HepG2 (cell line): ENCODE measurements around the gene SLC43A1. TPM values are rescaled to one million over a fixed set of nuclear protein-coding genes. Genes with fewer than 3 reads are reported as not detected.

Source experiments
- ASH2L ChIP-seq: fragments of 300-600, 200-600 bp; sonication (generic); IDR thresholded peaks from 2 replicates; pipeline ENCODE4 v1.7.0; 2017; ENCODE audit warnings: low read depth, mild to moderate bottlenecking, moderate library complexity, mixed read lengths, low read length; ENCODE audit not compliant: insufficient read length
- ATM ChIP-seq: fragments of 450-650 bp; IDR thresholded peaks from 2 replicates; pipeline ENCODE4 v1.7.1; 2017; ENCODE audit warnings: mild to moderate bottlenecking, borderline replicate concordance
- HNF4A ChIP-seq: sonication (generic); formaldehyde crosslinking; IDR thresholded peaks from 2 replicates; pipeline ENCODE4 v1.4.0; 2020; ENCODE audit warnings: missing genetic modification reagents
- MBD4 ChIP-seq: IDR thresholded peaks from 2 replicates; pipeline ENCODE4 v1.6.1; 2012; ENCODE audit warnings: low read length, inconsistent platforms, borderline replicate concordance
- NR2C2 ChIP-seq: sonication (generic); formaldehyde crosslinking; IDR thresholded peaks from 2 replicates; pipeline ENCODE4 v1.4.0; 2020; ENCODE audit warnings: missing genetic modification reagents, mild to moderate bottlenecking, moderate library complexity, borderline replicate concordance
- PAXIP1 ChIP-seq: sonication (generic); formaldehyde crosslinking; conservative IDR thresholded peaks from 2 replicates; pipeline ENCODE4 v1.4.0; 2020; ENCODE audit warnings: mild to moderate bottlenecking, missing genetic modification reagents, moderate library complexity
- REPIN1 ChIP-seq: sonication (generic); formaldehyde crosslinking; IDR thresholded peaks from 2 replicates; pipeline ENCODE4 v1.8.0; 2022; ENCODE audit warnings: missing genetic modification reagents, low read depth, mild to moderate bottlenecking, borderline replicate concordance
- SIN3A ChIP-seq: IDR thresholded peaks from 2 replicates; pipeline ENCODE4 v1.6.1; 2011; ENCODE audit warnings: low read depth, mild to moderate bottlenecking, control low read depth, low read length, borderline replicate concordance
- SMARCE1 ChIP-seq: fragments of 450-650 bp; IDR thresholded peaks from 2 replicates; pipeline ENCODE4 v1.6.1; 2017; ENCODE audit warnings: borderline replicate concordance
- SOX13 ChIP-seq, 3 experiments: fragments of 450-650 bp in 1 of 3; sonication (generic) in 1 of 3; formaldehyde crosslinking in 1 of 3; IDR thresholded peaks in 2 of 3; conservative IDR thresholded peaks in 1 of 3; 2 replicates each; pipeline versions ENCODE4 v1.5.0 to v1.6.1; 2016 to 2020; ENCODE audit warnings: antibody characterized with exemption in 1 of 3, mild to moderate bottlenecking in 1 of 3, missing compliant biosample characterization in 1 of 3, missing genetic modification reagents in 1 of 3, moderate library complexity in 1 of 3
- ZNF136 ChIP-seq: sonication (generic); formaldehyde crosslinking; IDR thresholded peaks from 2 replicates; pipeline ENCODE4 v1.8.1; 2022; ENCODE audit warnings: low read depth, mild to moderate bottlenecking, moderate library complexity, missing genetic modification reagents
- ZNF501 ChIP-seq: sonication (generic); formaldehyde crosslinking; IDR thresholded peaks from 2 replicates; pipeline ENCODE4 v1.5.1; 2020; ENCODE audit warnings: mild to moderate bottlenecking, moderate library complexity, missing genetic modification reagents
- ZNF567 ChIP-seq: sonication (generic); formaldehyde crosslinking; IDR thresholded peaks from 2 replicates; pipeline ENCODE4 v1.8.1; 2023; ENCODE audit warnings: mild to moderate bottlenecking, missing genetic modification reagents, borderline replicate concordance
- ZNF800 ChIP-seq: sonication (generic); formaldehyde crosslinking; IDR thresholded peaks from 2 replicates; pipeline ENCODE4 v1.4.0; 2020; ENCODE audit warnings: missing genetic modification reagents
- polyA plus RNA-seq, 8 experiments: library from polyadenylated mRNA; depleted of rRNA in 3 of 8; stranded (reverse) in 7 of 8; unstranded in 1 of 8; fragments of >200 nt; fragmentation: Illumina TruSeq in 4 of 8; extraction: Trizol in 4 of 8; gene quantifications; 2 replicates each; pipeline versions ENCODE4 v1.2.1 to v1.2.3, GENCODE V29; 2011 to 2016; ENCODE audit warnings: low read depth in 4 of 8, missing spikeins in 1 of 8, mixed read lengths in 1 of 8; ENCODE audit not compliant: insufficient read depth in 1 of 8
- total RNA-seq, 5 experiments: library from RNA; depleted of rRNA; stranded (reverse); fragments of >200 nt; fragmentation: Illumina TruSeq; extraction: Trizol; gene quantifications; 2 replicates each; pipeline ENCODE4 v1.2.3, GENCODE V29; 2016; ENCODE audit warnings: low read depth in 1 of 5
- TF ChIP-seq, protein P1 (sequence below): sonication (generic); formaldehyde crosslinking; IDR thresholded peaks from 2 replicates; pipeline ENCODE4 v1.5.1; 2020; ENCODE audit warnings: mild to moderate bottlenecking, missing genetic modification reagents, borderline replicate concordance
- TF ChIP-seq, protein P2 (sequence below): IDR thresholded peaks from 2 replicates; pipeline ENCODE4 v1.6.1; 2016; ENCODE audit warnings: missing genetic modification reagents, missing compliant biosample characterization

SLC43A1 gene
- total and polyA plus RNA-seq, 2 of the 13 experiments (the other 11 are each of a cell fraction or from before 2014, with no cell fraction given) = 72.3 to 87.6 TPM

- TF ChIP-seq PAXIP1 (CRISPR knock-in tag) (peak; percentile 85), SMARCE1 (no peak), HNF4A (CRISPR knock-in tag) (peak; percentile 40; the same call in 1 of the 2 replicates), SOX13 (IDR thresholded peaks at IDR 0.05) (no peak; the same call in 1 of the 2 replicates), SOX13 (CRISPR knock-in tag; conservative IDR thresholded peaks at IDR 0.05 in 1 of 2, IDR thresholded peaks at IDR 0.05 in 1 of 2) (peak in 1 of 2 experiments; percentile 75; a peak in 2 of 4 replicates), ASH2L (peak; percentile 20), ZNF800 (CRISPR knock-in tag) (no peak), SIN3A (no peak), ZNF567 (CRISPR knock-in tag) (no peak), REPIN1 (CRISPR knock-in tag) (peak; percentile 55; the same call in 1 of the 2 replicates), NR2C2 (CRISPR knock-in tag) (no peak), MBD4 (0 out of 2 replicates have a peak, but pooled peaks have one; percentile 8), ZNF136 (CRISPR knock-in tag) (no peak), ZNF501 (CRISPR knock-in tag) (peak; percentile 62), ATM (no peak)
- TF ChIP-seq, protein P1, sequence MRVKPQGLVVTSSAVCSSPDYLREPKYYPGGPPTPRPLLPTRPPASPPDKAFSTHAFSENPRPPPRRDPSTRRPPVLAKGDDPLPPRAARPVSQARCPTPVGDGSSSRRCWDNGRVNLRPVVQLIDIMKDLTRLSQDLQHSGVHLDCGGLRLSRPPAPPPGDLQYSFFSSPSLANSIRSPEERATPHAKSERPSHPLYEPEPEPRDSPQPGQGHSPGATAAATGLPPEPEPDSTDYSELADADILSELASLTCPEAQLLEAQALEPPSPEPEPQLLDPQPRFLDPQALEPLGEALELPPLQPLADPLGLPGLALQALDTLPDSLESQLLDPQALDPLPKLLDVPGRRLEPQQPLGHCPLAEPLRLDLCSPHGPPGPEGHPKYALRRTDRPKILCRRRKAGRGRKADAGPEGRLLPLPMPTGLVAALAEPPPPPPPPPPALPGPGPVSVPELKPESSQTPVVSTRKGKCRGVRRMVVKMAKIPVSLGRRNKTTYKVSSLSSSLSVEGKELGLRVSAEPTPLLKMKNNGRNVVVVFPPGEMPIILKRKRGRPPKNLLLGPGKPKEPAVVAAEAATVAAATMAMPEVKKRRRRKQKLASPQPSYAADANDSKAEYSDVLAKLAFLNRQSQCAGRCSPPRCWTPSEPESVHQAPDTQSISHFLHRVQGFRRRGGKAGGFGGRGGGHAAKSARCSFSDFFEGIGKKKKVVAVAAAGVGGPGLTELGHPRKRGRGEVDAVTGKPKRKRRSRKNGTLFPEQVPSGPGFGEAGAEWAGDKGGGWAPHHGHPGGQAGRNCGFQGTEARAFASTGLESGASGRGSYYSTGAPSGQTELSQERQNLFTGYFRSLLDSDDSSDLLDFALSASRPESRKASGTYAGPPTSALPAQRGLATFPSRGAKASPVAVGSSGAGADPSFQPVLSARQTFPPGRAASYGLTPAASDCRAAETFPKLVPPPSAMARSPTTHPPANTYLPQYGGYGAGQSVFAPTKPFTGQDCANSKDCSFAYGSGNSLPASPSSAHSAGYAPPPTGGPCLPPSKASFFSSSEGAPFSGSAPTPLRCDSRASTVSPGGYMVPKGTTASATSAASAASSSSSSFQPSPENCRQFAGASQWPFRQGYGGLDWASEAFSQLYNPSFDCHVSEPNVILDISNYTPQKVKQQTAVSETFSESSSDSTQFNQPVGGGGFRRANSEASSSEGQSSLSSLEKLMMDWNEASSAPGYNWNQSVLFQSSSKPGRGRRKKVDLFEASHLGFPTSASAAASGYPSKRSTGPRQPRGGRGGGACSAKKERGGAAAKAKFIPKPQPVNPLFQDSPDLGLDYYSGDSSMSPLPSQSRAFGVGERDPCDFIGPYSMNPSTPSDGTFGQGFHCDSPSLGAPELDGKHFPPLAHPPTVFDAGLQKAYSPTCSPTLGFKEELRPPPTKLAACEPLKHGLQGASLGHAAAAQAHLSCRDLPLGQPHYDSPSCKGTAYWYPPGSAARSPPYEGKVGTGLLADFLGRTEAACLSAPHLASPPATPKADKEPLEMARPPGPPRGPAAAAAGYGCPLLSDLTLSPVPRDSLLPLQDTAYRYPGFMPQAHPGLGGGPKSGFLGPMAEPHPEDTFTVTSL (CRISPR knock-in tag) = peak; percentile 79; the same call in 1 of the 2 replicates
- TF ChIP-seq, protein P2, sequence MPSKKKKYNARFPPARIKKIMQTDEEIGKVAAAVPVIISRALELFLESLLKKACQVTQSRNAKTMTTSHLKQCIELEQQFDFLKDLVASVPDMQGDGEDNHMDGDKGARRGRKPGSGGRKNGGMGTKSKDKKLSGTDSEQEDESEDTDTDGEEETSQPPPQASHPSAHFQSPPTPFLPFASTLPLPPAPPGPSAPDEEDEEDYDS (CRISPR knock-in tag) = peak; percentile 44
These were observed 74.6 kb downstream of the SLC43A1 start (continued) for GRCh38 chr11:57440744-57441414.
